Measurements from ENCODE around the gene ME3.

GRCh38 chr11:86444981-86445380 is 227.4 kb downstream of the ME3 start:
- TF ChIP-seq EZH2 (IDR thresholded peaks at IDR 0.05) (no peak), SP1 (IDR thresholded peaks at IDR 0.05; ENCODE audit: low read depth) (no peak), POLR2AphosphoS5 (IDR thresholded peaks at IDR 0.05; ENCODE audit: low read depth, low read length) (no peak), ATF3 (IDR thresholded peaks at IDR 0.05) (no peak), YY1 (IDR thresholded peaks at IDR 0.05; ENCODE audit: extremely low read depth, insufficient replicate concordance, low read depth, low read length) (no peak), POLR2A (IDR thresholded peaks at IDR 0.05; ENCODE audit: borderline replicate concordance, extremely low read depth, insufficient read depth, insufficient read length) (no peak), ZFX (IDR thresholded peaks at IDR 0.05) (no peak), JUND (IDR thresholded peaks at IDR 0.05) (no peak), CBX3 (IDR thresholded peaks at IDR 0.05; ENCODE audit: low read depth) (no peak), RAD21 (IDR thresholded peaks at IDR 0.05; ENCODE audit: low read depth) (no peak)
- TF ChIP-seq, protein P1, sequence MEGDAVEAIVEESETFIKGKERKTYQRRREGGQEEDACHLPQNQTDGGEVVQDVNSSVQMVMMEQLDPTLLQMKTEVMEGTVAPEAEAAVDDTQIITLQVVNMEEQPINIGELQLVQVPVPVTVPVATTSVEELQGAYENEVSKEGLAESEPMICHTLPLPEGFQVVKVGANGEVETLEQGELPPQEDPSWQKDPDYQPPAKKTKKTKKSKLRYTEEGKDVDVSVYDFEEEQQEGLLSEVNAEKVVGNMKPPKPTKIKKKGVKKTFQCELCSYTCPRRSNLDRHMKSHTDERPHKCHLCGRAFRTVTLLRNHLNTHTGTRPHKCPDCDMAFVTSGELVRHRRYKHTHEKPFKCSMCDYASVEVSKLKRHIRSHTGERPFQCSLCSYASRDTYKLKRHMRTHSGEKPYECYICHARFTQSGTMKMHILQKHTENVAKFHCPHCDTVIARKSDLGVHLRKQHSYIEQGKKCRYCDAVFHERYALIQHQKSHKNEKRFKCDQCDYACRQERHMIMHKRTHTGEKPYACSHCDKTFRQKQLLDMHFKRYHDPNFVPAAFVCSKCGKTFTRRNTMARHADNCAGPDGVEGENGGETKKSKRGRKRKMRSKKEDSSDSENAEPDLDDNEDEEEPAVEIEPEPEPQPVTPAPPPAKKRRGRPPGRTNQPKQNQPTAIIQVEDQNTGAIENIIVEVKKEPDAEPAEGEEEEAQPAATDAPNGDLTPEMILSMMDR (IDR thresholded peaks at IDR 0.05 in 2 of 3, conservative IDR thresholded peaks at IDR 0.05 in 1 of 3; ENCODE audit: borderline replicate concordance in 1 of 3, insufficient read depth in 1 of 3, low read depth in 2 of 3, low read length in 2 of 3) = no peak
- TF ChIP-seq, protein P2, sequence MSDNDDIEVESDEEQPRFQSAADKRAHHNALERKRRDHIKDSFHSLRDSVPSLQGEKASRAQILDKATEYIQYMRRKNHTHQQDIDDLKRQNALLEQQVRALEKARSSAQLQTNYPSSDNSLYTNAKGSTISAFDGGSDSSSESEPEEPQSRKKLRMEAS (IDR thresholded peaks at IDR 0.05) = no peak

Measured in HCT116 (cell line).